ENCODE results near the gene DENND6B.

DENND6B gene

GRCh38 chr22:50272044-50272802 is 54.6 kb downstream of the DENND6B start:
- 22 to 24% methylated on average over 26 of the region's 26 CpGs for WGBS, 2 experiments
- peaks cover 22% of the 10 kb centered on the region for H3K36me3 ChIP-seq (ENCODE audit: control insufficient read depth, insufficient read depth, low read length)
- peaks cover 44% of the 10 kb centered on the region for H3K27me3 ChIP-seq (ENCODE audit: control insufficient read depth, insufficient read depth, low read length, poor library complexity, severe bottlenecking)
- H3K27ac ChIP-seq (ENCODE audit: insufficient read depth, low read depth, low read length, poor library complexity, severe bottlenecking), result no peak overlapping the region
- peaks cover 40% of the 10 kb centered on the region for H3K4me1 ChIP-seq (ENCODE audit: control insufficient read depth, insufficient read depth, low read length)
- peak overlapping the region; percentile 14 for H3K4me3 ChIP-seq (ENCODE audit: insufficient read depth, low read depth, low read length)
- no peaks in the 10 kb centered on the region for H3K9me3 ChIP-seq (ENCODE audit: control insufficient read depth, low read length)

- Histone ChIP-seq H3K4me1 (ENCODE audit: control insufficient read depth, insufficient read depth, low read length) (peaks cover 40% of the 10 kb centered on the region), H3K4me3 (ENCODE audit: insufficient read depth, low read depth, low read length) (peak overlapping the region; percentile 29), H3K27me3 (ENCODE audit: control insufficient read depth, insufficient read depth, low read length, poor library complexity, severe bottlenecking) (peaks cover 51% of the 10 kb centered on the region), H3K36me3 (ENCODE audit: control insufficient read depth, insufficient read depth, low read length) (peaks cover 16% of the 10 kb centered on the region), H3K27ac (ENCODE audit: insufficient read depth, low read depth, low read length, poor library complexity, severe bottlenecking) (peak overlapping the region; percentile 36), H3K9me3 (ENCODE audit: control insufficient read depth, low read length) (no peaks in the 10 kb centered on the region)
- WGBS, 2 experiments, result 1% methylated on average over 45 of the region's 45 CpGs
Measured at GRCh38 chr22:50271519-50271970, 55.3 kb downstream of the DENND6B start.

GRCh38 chr22:50270666-50271394 is 56.0 kb downstream of the DENND6B start:
- H3K4me3 ChIP-seq (ENCODE audit: insufficient read depth, low read depth, low read length), result peak overlapping the region; percentile 38
- H3K27ac ChIP-seq (ENCODE audit: insufficient read depth, low read depth, low read length, poor library complexity, severe bottlenecking), result no peak overlapping the region
- peaks cover 9% of the 10 kb centered on the region for H3K36me3 ChIP-seq (ENCODE audit: control insufficient read depth, insufficient read depth, low read length)
- no peaks in the 10 kb centered on the region for H3K9me3 ChIP-seq (ENCODE audit: control insufficient read depth, low read length)
- peaks cover 57% of the 10 kb centered on the region for H3K27me3 ChIP-seq (ENCODE audit: control insufficient read depth, insufficient read depth, low read length, poor library complexity, severe bottlenecking)
- H3K4me1 ChIP-seq (ENCODE audit: control insufficient read depth, insufficient read depth, low read length), result peaks cover 40% of the 10 kb centered on the region
- WGBS, 2 experiments, result 4 to 5% methylated on average over 53 of the region's 53 CpGs

DNA sequence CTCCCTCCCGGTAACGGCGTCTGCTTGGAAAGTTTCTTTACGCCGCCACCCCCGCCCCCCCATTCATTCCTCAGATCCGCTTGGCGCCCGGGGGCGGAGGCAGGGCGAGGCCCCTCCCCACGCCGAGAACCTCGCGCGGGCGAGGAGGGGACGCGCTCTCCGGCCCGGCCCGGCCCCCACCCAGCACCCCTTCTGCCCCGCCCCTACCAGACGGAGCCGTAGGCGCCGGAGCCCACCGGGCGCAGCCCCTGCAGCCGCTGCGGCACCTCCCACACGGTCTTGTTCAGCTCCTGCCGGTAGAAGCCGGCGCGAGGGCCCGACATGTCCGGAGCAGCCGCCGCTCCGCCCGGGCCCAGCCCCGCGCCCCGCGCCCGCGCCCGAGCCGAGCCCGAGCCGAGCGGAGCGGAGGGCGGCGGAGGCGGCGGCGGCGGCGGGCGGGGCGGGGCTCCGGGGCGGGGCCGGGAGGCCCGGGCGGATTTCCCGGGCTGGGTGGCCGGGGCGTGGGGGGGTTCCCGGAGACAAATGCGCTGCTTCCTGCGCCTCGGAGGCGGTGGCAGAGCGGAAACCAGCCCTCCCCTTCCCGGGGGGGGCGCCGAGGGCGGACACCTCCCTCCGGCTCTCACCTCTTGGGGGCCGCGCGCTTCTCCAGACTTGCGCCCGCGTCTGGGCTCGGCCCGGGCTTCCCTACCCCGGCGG is 56.7 kb downstream of the DENND6B start, which contains the start of gene MAPK11:
Gene MAPK11, minus strand, starts transcription at position 411 of the 696 bp plus-strand sequence. Its CDS starts 88 bp downstream, at position 323.
- Histone ChIP-seq H3K4me3 (ENCODE audit: insufficient read depth, low read depth, low read length) (peak within 1 kb of the TSS; percentile 38), H3K4me1 (ENCODE audit: control insufficient read depth, insufficient read depth, low read length) (peaks cover 37% of the 10 kb centered on the region), H3K9me3 (ENCODE audit: control insufficient read depth, low read length) (no peaks in the 10 kb centered on the region), H3K27ac (ENCODE audit: insufficient read depth, low read depth, low read length, poor library complexity, severe bottlenecking) (no peak within 1 kb of the TSS), H3K27me3 (ENCODE audit: control insufficient read depth, insufficient read depth, low read length, poor library complexity, severe bottlenecking) (peaks cover 60% of the 10 kb centered on the region), H3K36me3 (ENCODE audit: control insufficient read depth, insufficient read depth, low read length) (peaks cover 2% of the 10 kb centered on the region)
- WGBS, 2 experiments, result 1% methylated on average over 92 of the region's 92 CpGs

GRCh38 chr22:50269573-50269969 is 57.2 kb downstream of the DENND6B start:
- H3K27me3 ChIP-seq (ENCODE audit: control insufficient read depth, insufficient read depth, low read length, poor library complexity, severe bottlenecking), result peaks cover 60% of the 10 kb centered on the region
- no peaks in the 10 kb centered on the region for H3K9me3 ChIP-seq (ENCODE audit: control insufficient read depth, low read length)
- no peaks in the 10 kb centered on the region for H3K36me3 ChIP-seq (ENCODE audit: control insufficient read depth, insufficient read depth, low read length)
- H3K4me3 ChIP-seq (ENCODE audit: insufficient read depth, low read depth, low read length), result peak overlapping the region; percentile 31
- 20 to 22% methylated on average over 18 of the region's 18 CpGs for WGBS, 2 experiments
- no peak overlapping the region for H3K27ac ChIP-seq (ENCODE audit: insufficient read depth, low read depth, low read length, poor library complexity, severe bottlenecking)
- peaks cover 35% of the 10 kb centered on the region for H3K4me1 ChIP-seq (ENCODE audit: control insufficient read depth, insufficient read depth, low read length)

GRCh38 chr22:50268655-50269113 is 58.1 kb downstream of the DENND6B start:
- 82 to 85% methylated on average over 9 of the region's 9 CpGs for WGBS, 2 experiments
- Histone ChIP-seq H3K4me1 (ENCODE audit: control insufficient read depth, insufficient read depth, low read length) (peaks cover 31% of the 10 kb centered on the region), H3K27ac (ENCODE audit: insufficient read depth, low read depth, low read length, poor library complexity, severe bottlenecking) (no peak overlapping the region), H3K27me3 (ENCODE audit: control insufficient read depth, insufficient read depth, low read length, poor library complexity, severe bottlenecking) (peaks cover 60% of the 10 kb centered on the region), H3K36me3 (ENCODE audit: control insufficient read depth, insufficient read depth, low read length) (no peaks in the 10 kb centered on the region), H3K9me3 (ENCODE audit: control insufficient read depth, low read length) (no peaks in the 10 kb centered on the region), H3K4me3 (ENCODE audit: insufficient read depth, low read depth, low read length) (no peak overlapping the region)

- Histone ChIP-seq H3K9me3 (ENCODE audit: control insufficient read depth, low read length) (no peaks in the 10 kb centered on the region), H3K27ac (ENCODE audit: insufficient read depth, low read depth, low read length, poor library complexity, severe bottlenecking) (no peak overlapping the region), H3K36me3 (ENCODE audit: control insufficient read depth, insufficient read depth, low read length) (no peaks in the 10 kb centered on the region), H3K4me1 (ENCODE audit: control insufficient read depth, insufficient read depth, low read length) (peaks cover 32% of the 10 kb centered on the region), H3K27me3 (ENCODE audit: control insufficient read depth, insufficient read depth, low read length, poor library complexity, severe bottlenecking) (peaks cover 60% of the 10 kb centered on the region), H3K4me3 (ENCODE audit: insufficient read depth, low read depth, low read length) (no peak overlapping the region)
- WGBS, 2 experiments, result 45 to 51% methylated on average over 75 of the region's 75 CpGs
Measured at GRCh38 chr22:50267591-50268390, 59.0 kb downstream of the DENND6B start.

GRCh38 chr22:50266994-50267393 is 59.8 kb downstream of the DENND6B start:
- H3K4me1 ChIP-seq (ENCODE audit: control insufficient read depth, insufficient read depth, low read length), result peaks cover 32% of the 10 kb centered on the region

DNA sequence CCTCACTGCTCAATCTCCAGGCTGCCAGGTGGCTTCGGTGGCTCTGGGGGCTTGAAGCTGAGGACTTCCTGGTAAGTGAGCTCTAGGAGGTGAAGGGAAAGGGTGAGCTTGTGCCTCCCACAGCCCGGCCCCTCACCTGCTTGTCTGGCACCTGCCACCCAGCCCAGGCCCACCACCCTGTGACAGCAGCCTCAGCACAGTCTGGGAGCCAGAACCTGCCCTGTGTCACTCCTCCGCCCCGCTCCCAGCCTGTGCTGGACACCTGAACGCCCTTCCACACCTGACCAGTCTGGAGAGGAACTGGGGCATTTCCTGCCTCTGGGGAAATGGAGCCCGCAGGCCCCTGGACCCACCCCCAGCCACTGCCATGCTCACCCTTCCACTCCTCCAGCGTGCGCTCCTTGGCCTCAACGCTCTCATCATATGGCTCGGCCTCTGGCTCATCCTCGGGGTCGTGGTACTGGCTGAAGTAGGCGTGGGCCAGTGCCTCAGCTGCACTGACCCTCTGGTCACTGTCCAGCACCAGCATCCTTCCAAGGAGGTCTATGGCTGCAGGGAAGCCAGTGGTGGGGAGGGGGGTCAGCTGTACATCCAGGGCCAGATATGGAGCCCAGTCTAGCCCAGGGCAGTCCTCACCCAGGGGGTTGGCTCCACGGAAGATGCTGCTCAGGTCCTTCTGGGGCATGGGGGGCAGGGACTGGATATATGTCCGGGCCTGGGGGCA is 61.7 kb downstream of the DENND6B start:
- Histone ChIP-seq H3K9me3 (ENCODE audit: control insufficient read depth, low read length) (no peaks in the 10 kb centered on the region), H3K36me3 (ENCODE audit: control insufficient read depth, insufficient read depth, low read length) (no peaks in the 10 kb centered on the region)
- 85 to 88% methylated on average over 15 of the region's 15 CpGs for WGBS, 2 experiments

More at GRCh38 chr22:50266994-50267393, 59.8 kb downstream of the DENND6B start:
- H3K27ac ChIP-seq (ENCODE audit: insufficient read depth, low read depth, low read length, poor library complexity, severe bottlenecking), result no peak overlapping the region
- H3K9me3 ChIP-seq (ENCODE audit: control insufficient read depth, low read length), result no peaks in the 10 kb centered on the region
- H3K36me3 ChIP-seq (ENCODE audit: control insufficient read depth, insufficient read depth, low read length), result no peaks in the 10 kb centered on the region
- 86% methylated on average over 37 of the region's 37 CpGs for WGBS, 2 experiments
- H3K27me3 ChIP-seq (ENCODE audit: control insufficient read depth, insufficient read depth, low read length, poor library complexity, severe bottlenecking), result peaks cover 65% of the 10 kb centered on the region
- H3K4me3 ChIP-seq (ENCODE audit: insufficient read depth, low read depth, low read length), result no peak overlapping the region

More for the DNA sequence above, 61.7 kb downstream of the DENND6B start:
- Histone ChIP-seq H3K27me3 (ENCODE audit: control insufficient read depth, insufficient read depth, low read length, poor library complexity, severe bottlenecking) (peaks cover 64% of the 10 kb centered on the region), H3K4me3 (ENCODE audit: insufficient read depth, low read depth, low read length) (no peak overlapping the region), H3K4me1 (ENCODE audit: control insufficient read depth, insufficient read depth, low read length) (peaks cover 27% of the 10 kb centered on the region), H3K27ac (ENCODE audit: insufficient read depth, low read depth, low read length, poor library complexity, severe bottlenecking) (no peak overlapping the region)
